GM19193 (cell line): Measurements from ENCODE around the gene PRPF31.

Experiments
- POLR2A ChIP-seq: IDR thresholded peaks from 4 replicates; pipeline ENCODE4 v1.6.1; 2011; ENCODE audit not compliant: insufficient read depth, insufficient read length; ENCODE audit errors: extremely low read depth

PRPF31 gene, protein sequence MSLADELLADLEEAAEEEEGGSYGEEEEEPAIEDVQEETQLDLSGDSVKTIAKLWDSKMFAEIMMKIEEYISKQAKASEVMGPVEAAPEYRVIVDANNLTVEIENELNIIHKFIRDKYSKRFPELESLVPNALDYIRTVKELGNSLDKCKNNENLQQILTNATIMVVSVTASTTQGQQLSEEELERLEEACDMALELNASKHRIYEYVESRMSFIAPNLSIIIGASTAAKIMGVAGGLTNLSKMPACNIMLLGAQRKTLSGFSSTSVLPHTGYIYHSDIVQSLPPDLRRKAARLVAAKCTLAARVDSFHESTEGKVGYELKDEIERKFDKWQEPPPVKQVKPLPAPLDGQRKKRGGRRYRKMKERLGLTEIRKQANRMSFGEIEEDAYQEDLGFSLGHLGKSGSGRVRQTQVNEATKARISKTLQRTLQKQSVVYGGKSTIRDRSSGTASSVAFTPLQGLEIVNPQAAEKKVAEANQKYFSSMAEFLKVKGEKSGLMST

DNA sequence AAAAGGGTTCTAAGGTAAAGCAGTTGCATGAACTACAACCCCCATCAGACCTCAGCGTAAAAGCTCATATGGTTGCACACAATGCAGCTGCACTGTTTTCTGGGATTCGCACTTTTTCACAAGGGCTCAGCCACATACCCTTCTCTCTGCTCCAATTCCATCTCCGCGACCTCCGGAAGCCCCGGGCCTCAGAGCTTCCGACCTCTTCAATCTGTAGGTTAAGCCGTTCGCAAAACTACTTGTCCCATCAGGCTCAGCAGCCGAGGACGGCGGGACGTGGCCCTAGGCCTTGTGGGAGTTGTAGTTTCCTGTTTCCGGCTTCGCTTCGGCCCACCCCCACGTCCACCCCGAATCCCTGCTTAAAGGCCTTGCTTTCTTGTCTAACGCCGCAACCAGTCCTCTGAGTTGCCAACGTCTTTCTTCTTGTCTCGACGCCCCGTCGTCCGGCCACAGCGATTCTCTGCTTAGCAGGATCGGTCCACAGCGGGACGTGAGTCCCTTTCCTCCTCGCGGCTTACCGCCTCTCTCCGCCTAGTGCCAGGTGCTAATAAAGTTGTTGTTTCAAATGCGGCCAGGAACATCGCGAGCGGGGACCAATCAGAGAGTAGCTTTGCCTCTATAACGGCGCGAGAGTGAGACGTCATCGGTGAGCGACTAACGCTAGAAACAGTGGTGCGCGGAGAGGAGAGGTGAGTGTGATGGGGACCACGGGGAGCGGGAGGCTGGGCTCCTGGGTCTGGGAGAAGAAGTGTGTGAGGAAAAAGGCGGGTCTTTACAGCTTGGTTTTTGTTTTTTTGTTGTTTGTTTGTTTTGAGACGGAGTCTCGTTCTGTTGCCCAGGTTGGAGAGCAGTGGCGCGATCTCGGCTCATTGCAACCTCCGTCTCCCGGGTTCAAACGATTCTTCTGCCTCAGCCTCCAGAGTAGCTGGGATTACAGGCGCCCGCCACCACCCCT, at the start of gene PRPF31, which contains the start of gene TFPT:
TSS of gene PRPF31 (plus strand) at position 646 of the 955 bp plus-strand sequence. CDS start 2,525 bp downstream, outside the sequence.
TSS of gene TFPT (minus strand) at position 549 of the 955 bp plus-strand sequence. CDS start at position 161, 388 bp downstream.
- peak; percentile 72 for TF ChIP-seq POLR2A

DNA sequence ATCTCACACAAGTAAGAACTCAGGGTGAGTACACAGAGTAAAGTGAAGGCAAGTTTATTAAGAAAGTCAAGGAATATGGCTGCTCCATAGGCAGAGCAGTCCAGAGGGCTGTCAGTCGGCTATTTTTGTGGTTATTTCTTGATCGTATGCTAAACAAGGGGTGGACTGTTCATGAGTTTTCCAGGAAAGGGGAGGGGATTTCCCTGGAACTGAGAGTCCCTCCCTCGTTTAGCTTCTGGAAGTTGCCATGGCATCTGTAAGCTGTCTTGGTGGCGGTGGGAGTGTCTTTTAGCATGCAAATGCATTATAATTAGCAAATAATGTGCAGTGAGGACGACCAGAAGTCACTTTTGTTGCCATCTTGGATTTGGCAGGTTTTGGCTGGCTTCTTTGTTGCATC, 46.1 kb upstream of the PRPF31 start:
- TF ChIP-seq POLR2A, result no peak

DNA sequence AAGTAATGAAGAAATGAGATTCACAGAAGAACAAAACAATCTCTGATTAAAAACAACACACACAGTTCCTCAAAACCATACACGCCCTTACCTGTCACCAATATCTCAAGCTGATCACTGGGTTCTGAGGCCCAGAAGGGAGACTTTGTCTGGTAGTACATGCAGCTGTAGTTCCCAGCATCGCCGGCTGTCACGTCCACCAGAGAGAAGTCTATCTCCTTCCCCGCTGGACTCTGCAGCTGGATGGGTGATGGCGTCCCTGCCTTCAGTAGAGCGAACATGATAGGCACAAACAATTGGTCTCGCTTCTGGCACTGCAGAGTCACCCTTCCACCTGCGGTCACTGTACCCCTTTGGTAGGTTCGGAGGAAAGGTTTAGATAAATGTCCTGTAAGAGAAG, 41.7 kb upstream of the PRPF31 start:
- no peak for TF ChIP-seq POLR2A

DNA sequence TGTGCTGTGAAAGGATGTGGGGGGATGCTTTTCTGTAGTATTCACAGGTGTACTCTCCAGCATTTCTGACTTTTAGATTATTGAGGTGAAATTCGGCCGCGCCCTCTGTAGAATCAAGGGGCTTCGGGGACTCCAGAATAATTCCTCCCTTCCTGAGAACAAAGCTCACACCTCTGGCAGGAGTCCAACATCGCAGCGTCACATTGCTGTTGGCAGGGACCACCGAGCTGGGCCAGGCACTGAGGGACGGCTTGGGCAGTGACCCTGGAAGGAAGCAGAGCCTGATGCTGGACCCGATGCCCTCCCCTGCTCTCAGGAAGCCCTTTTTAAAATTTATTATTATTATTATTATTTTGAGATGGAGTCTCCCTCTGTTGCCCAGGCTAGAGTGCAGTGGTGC, 40.7 kb upstream of the PRPF31 start:
- no peak for TF ChIP-seq POLR2A

DNA sequence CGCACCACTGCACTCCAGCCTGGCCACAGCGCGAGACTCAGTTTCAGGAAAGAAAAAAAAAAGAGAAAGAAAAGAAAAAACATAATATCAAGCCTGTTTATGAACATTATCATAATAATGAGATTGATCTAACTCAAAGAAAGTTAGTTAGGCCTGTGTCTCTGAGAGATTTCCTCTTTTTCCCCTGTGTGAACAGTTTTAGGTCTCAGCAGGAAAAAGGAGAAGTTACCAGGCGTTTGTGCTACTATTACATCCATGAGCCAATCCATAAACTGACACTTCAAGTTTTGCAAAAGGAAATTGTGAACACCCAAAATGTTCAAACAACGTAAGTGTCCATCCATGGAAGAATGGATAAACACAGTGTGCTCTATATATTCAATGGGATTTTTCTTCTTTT, 38.2 kb upstream of the PRPF31 start:
- TF ChIP-seq POLR2A, result no peak

DNA sequence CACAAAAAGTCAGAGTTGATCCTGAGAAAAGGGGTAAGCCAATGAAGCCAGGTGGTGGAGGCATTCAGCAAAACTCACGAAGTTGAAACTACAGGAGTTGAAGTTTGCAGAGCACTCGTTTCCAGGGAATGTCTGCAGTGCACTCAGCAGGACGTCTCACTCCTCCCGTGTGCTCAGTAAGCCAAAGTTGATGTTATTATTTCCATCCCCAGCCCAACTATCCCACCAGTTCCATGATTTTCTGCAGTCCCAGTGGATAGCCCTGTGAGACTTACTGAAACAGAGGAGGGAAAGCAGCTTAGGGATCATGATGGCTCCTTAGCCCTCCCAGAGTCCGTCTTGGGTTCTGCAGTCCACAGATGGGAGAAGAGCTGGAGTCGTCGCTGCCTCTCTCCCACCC, 34.5 kb upstream of the PRPF31 start, which contains the start of gene TARM1:
TSS of gene TARM1 (minus strand) at position 334 of the 400 bp plus-strand sequence. CDS start at position 309, 25 bp downstream.
- TF ChIP-seq POLR2A, result no peak

DNA sequence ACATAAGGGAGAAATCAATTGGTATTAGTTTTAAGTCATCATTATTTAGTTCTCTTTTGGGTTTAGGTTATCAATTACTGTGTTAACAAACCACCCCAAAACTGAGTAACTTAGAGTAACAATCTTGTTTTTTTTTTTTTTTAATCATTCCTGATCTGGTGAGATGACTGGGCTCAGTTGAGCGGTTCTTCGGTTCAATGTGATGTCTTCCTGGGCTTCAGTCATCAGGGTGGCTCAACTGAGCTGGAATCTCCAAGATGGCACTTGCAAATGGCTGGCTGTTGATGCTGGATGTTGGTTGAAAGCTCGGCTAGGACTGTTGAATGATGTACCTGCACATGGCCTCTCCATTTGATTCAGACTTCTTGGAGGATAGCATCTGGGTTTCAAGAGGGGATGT, 31.1 kb upstream of the PRPF31 start:
- TF ChIP-seq POLR2A, result no peak

DNA sequence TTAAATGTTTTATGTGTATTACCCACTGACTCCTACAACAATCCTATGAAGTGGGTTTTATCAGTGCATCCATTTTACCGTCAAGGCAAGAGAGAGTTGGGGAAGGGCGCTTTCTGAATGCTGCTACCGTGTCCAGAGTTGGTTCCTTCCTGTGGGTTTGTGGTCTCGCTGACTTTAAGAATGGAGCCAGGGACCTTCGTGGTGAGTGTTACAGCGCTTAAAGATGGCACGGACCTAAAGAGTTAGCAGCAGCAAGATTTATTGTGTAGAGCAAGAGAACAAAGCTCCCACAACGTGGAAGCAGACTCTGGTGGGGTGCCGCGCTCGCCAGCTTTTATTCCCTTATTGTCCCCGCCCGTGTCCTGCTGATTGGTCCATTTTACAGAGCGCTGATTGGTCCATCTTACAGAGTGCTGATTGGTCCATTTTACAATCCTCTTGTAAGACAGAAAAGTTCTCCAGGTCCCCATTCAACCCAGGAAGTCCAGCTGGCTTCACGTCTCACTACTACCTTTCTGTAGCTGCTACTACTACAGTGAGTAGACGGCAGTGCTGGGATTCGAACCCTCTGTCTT, 21.0 kb upstream of the PRPF31 start:
- TF ChIP-seq POLR2A, result no peak

DNA sequence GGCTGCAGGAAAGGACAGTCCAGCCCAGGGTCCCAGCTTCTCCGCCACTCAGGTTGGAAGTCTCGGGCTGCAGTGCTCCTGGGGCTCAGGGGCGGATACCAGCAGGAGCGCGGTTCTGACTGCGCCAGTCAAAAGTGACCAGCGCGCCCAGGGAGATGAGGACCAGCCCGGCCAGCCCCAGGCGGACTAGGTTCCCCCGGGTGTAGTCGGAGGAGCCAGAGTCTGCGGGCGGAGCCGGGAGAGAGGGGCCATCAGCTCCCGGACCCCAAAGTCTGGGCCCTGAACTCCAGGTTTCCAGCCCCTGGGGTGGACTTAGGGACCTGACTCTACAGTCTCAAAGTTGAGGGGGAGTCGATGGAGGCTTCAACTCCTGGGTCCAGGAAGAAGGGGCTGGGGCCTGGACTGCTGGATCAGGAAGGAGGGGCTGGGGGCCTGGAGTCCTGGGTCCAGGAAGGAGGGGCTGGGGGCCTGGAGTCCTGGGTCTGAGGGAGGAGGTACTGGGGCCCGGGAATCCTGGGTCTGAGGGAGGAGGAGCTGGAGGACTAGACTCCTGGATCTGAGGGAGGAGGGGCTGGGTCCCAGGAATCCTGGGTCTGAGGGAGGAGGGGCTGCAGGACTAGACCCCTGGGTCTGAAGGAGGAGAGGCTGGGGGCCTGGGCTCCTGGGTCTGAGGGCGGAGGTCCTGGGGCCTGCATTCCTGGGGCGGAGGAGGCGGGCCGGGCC, 20.3 kb upstream of the PRPF31 start:
- no peak for TF ChIP-seq POLR2A

DNA sequence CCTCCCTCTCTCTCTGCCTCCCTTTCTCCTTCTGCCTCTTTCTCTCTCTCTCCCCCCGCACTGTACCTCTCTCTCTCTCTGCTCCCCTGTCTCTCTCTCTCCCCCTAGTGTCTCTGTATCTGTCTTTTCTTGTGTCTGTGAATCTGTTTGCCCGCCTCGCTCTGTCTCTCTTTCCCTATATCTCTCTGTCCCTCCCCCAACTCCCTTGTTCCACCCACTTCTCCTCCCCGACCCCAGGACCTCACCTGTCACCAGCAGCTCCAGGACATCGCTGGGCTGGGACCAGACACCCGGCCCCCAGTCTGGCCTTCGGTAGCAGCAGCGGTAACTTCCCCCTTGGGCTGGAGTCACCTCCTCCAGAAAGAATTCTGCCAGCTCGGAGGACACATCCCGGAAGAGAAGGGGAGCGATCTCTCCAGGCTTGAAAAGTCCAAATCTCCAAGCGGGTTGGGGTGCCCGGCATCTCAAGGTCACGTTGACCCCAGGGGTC, 18.9 kb upstream of the PRPF31 start:
- TF ChIP-seq POLR2A, result no peak

DNA sequence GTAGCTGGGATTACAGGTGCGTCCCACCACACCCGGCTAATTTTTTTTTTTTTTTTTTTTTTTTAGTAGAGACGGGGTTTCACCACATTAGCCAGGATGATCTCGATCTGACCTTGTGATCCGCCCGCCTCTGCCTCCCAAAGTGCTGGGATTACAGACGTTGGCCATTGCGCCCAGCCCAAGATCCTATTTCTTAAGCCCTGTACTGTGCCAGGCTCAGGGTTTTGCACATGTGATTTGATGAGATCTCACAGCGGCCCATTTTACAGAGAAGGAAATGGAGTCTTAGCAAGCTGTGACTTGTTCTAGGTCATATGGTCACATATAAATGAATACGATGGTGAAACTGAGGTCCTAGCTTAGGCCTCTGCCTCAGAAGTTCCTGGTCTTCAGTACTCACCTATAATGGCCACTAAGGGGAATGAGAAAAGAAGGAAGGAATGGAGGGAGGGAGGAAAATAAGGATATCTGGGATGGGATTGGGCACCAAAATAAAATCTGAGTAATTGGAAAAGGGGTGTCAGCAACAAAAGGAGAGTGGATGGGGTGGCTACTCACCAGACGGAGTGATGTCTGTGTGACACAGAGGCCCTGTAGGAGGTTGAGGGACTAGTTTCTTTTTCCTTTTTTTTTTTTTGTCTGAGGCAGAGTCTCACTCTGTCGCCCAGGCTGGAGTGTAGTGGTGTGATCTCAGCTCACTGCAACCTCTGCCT, 16.2 kb upstream of the PRPF31 start:
- TF ChIP-seq POLR2A, result no peak

DNA sequence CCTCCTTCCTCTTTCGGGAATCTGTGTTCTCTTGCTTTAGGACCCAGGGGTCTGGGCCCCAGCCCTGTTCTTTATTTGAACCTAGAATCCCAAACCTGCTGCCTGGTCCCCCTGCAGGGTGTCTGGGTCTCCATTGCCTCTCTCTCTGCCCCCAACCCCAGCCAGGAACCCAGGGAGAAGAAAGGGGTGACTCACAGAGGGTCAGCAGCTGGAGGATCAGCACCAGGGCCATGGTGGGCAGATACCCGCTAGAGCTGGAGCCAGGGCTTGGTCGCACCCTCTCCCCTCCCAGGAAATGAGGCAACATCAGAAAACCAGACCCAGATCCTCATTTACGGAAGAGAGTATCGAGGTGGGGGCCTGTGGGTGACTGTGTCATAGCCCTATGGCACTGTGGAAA, 15.0 kb upstream of the PRPF31 start, which contains the start of gene OSCAR:
TSS of gene OSCAR (minus strand) at position 243 of the 400 bp plus-strand sequence. CDS start at position 232, 11 bp downstream.
- no peak for TF ChIP-seq POLR2A
